ENCODE results near the gene CFAP45.

DNA sequence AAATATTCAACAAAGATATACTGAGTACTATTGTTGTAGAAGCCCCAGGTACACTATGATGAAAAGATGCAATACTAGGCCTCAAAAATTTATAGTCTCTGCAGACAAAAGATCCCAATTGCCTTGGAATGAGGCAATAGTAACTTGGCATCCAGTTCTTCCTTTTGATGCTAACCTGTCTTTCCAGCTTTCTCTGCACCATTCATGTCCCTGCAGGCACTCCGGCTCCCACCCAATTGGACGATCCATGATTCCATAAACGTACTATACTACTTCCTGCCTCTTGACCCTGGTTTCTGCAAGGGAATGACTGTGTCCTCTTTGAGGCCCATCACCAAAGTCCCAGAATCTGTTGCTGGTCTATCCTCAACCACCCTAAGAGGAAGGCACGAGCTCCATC lies 33.4 kb upstream of the CFAP45 start:
- TF ChIP-seq, protein P1, sequence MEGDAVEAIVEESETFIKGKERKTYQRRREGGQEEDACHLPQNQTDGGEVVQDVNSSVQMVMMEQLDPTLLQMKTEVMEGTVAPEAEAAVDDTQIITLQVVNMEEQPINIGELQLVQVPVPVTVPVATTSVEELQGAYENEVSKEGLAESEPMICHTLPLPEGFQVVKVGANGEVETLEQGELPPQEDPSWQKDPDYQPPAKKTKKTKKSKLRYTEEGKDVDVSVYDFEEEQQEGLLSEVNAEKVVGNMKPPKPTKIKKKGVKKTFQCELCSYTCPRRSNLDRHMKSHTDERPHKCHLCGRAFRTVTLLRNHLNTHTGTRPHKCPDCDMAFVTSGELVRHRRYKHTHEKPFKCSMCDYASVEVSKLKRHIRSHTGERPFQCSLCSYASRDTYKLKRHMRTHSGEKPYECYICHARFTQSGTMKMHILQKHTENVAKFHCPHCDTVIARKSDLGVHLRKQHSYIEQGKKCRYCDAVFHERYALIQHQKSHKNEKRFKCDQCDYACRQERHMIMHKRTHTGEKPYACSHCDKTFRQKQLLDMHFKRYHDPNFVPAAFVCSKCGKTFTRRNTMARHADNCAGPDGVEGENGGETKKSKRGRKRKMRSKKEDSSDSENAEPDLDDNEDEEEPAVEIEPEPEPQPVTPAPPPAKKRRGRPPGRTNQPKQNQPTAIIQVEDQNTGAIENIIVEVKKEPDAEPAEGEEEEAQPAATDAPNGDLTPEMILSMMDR (IDR thresholded peaks at IDR 0.05; ENCODE audit: low read depth, low read length, poor library complexity, severe bottlenecking) = no peak
- TF ChIP-seq EZH2phosphoT487 (IDR thresholded peaks at IDR 0.05; ENCODE audit: borderline replicate concordance, low read length) = no peak

All from DOHH2 (cell line).